Fibroblast of peridontal ligament (primary cell): ENCODE measurements around the gene ACOX2.

Experiments
- DNase-seq: peaks from one replicate; pipeline ENCODE4 v3.0.0-alpha.2; 2010; ENCODE audit errors: extremely low read depth

The ACOX2 gene

GRCh38 chr3:58474348-58474911 is 62.6 kb downstream of the ACOX2 start:
- DNase-seq, result no peak

- DNase-seq, result no peak
These were observed 63.7 kb downstream of the ACOX2 start for GRCh38 chr3:58473275-58473674.

GRCh38 chr3:58471025-58471887 is 65.7 kb downstream of the ACOX2 start:
- DNase-seq, result peak; percentile 77

GRCh38 chr3:58470363-58471024 is 66.5 kb downstream of the ACOX2 start:
- no peak for DNase-seq

GRCh38 chr3:58469096-58469495 is 67.9 kb downstream of the ACOX2 start:
- DNase-seq, result no peak

GRCh38 chr3:58466899-58467563 is 70.0 kb downstream of the ACOX2 start:
- DNase-seq, result no peak

GRCh38 chr3:58464866-58465265 is 72.1 kb downstream of the ACOX2 start:
- DNase-seq, result no peak

DNA sequence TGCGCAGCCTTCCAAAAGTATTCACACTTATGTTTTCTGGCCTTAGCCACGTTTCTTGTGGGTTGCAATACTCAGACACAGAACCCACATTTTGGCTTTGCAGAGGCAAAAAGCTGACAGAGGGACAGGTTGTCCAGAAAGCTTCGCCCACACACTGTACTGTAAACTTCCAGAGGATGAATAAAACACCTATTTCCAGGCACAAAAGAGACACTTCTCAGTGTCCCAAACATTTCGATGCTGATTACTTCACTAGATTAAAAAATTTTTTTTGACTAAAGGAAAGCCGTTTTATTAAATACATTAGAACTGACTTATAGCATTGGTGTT is 73.1 kb downstream of the ACOX2 start:
- no peak for DNase-seq

GRCh38 chr3:58463181-58463941 is 73.6 kb downstream of the ACOX2 start:
- peak; percentile 74 for DNase-seq

GRCh38 chr3:58462829-58463180 is 74.2 kb downstream of the ACOX2 start:
- DNase-seq, result no peak

GRCh38 chr3:58459160-58459559 is 77.8 kb downstream of the ACOX2 start:
- no peak for DNase-seq
